Measurements from ENCODE around the gene ADCY5.

Gene ADCY5

GRCh38 chr3:123357275-123357674, 91.6 kb downstream of the ADCY5 start:
- no peak for DNase-seq

DNA sequence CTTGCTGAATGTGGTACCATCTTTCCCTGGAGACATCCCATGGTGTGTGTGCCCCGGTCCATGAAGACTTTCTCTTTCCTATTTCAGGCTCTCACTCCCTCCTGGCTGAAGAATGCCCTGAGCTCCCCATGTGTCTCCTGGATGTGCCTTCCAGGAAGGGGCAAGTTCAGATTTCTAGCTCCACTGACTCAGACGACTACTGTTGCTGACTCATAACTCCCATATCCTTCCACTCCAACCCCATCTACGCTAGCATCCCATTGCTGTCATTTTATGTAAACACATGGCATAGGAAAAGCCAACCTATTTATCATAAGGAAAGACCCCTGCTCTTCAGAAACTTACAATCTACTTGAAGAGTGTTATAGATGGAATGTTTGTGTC, 95.0 kb downstream of the ADCY5 start:
- DNase-seq, result no peak

DNA sequence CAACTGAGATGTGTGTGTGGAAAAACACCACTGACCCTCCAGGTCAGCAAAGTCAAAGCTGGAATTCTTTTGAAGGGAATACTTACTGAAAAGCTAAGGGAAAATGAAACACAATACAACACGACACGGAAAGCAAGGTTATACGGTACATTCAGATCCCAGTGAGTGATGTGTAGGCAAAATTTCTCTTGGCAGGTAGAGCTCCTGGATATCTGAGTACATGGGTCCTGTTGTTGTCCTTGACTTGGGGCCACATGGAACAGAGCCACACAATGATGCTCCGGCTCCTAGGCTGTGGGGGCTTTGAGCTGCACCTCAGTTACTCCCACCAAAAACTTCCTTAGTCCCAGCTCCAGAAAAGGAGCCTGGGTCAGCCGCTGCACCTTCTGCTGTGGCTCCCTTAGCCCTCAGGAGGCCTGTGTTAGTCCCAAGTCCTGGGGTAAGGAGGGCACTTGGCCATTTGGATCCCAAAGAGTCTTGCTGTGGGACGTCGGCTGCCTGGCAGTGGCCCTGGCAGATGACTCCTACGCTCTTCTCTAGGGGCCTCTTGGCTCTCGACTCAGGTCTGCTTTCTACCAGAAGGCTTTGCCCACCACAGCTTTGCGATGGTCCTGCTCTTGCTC, 95.6 kb downstream of the ADCY5 start:
- no peak for DNase-seq

- no peak for DNase-seq
Observed at GRCh38 chr3:123352134-123352554, 96.7 kb downstream of the ADCY5 start.

DNA sequence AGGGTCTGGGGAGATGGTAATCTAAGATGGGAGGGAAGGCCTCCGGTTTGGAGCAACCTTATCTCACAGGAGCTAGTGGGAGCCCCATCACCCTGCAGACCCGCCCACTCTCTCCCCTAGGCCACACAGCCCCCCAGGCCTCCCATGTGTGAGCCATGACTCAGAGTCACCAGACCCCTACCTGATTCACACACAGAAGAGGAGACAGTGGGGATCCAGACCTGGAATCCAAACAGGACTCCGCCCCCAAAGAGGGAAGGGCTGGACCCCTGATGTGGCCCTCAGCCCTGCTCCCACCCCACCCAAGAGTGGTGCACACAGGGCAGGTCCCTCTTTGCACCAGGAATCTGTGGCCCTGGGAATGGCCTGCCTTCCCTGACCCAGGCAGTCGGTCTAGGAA, 97.4 kb downstream of the ADCY5 start:
- no peak for DNase-seq

GRCh38 chr3:123350971-123351370, 97.9 kb downstream of the ADCY5 start:
- no peak for DNase-seq

GRCh38 chr3:123349566-123350435, 99.1 kb downstream of the ADCY5 start:
- no peak for DNase-seq

- DNase-seq, result no peak
Observed at GRCh38 chr3:123349201-123349535, 99.7 kb downstream of the ADCY5 start.

DNA sequence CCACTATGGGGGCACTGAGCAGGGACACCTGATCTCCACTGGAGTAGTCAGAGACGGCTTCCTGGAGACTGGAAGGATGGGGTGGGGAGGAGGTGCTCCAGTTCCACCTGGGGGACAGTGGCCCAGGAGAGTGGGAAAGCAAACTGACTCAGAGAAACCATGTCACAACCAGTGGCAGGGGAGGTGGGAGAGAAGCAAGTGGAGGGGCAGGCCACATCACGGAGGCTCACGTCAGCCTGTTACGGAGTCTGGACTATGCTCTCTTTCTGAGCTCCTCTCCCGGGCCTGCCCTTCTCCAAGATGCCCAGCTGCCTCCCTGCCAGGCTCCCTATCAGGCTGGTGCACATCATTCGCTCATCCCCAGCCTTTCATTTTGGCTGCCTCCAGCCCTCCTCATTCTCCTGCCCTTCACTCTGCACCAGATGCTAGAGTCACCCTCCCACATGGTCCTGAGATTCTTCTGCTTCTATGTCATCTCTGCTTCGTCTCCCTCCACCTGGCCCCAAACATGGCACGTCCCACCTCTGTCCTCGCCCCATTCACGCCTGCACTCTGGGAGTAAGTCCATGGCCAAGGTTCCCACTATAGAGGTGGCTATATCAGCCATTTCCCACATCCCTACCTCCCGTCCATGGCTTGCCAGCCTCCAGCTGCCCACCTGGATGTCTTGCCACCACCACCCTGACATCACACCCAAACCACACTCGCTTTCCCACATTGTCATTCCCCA, 100.3 kb downstream of the ADCY5 start:
- no peak for DNase-seq

DNA sequence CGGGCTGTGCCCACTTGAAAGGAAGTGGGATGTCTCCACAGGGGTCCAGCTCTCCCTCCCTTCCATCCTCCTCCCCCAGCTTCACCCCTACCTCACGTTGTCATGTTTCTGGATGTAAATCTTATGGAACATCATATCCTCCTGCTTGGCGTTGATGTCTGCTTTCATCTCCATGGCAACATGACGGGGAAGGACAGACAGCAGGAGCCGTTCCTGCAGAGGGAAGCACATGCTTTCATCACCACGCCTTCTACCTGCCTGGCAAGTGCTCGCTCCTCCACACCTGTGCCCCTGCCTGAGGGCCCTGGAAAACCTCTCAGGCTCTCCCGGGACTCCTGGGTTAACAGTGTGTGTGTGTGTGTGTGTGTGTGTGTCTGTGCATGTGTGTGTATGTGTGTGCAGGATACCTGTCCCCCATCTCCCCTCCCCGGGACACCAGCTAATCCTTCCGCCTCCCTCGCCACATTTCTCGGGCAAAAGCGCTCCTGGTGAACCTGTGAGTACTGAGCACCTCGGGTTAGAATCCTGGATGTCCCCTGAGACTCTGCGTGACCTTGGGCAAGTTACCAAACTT, 101.1 kb downstream of the ADCY5 start:
- no peak for DNase-seq

- DNase-seq, result no peak
Observed at GRCh38 chr3:123347205-123347604, 101.7 kb downstream of the ADCY5 start.

- DNase-seq, result no peak
Observed at GRCh38 chr3:123346021-123346420, 102.9 kb downstream of the ADCY5 start.

DNA sequence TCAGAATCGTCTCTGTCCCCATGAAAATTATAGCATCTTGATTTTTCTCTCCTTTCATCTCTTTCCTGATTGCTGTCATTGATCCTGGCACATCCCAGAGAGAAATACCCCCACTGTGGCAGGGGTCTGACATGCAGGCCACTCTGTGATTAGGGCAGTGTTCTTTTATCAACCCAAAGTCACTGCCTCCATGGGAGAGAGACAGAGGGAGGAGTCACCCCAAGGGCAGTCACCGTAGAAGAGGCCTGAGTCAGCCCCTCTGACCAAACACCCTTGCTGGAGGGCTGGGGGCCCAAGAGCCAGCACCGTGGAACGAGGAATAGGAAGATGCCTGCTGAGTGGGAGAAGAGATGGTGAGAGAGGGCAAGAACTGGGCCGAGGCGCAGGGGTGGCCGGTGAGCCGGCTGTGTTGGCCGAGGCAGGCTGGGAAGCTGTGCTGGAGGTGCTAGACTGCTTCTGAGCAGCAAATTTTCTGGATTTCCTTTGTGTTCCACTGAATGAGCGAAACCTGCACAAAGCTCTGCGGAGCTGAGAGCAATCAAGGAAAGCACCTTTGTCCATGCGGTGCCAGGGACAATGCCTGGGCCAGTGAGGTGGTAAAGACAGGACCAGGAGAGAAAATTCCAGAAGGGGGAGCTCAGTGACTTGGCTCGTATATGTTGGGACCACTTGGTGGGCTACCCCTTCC, 103.8 kb downstream of the ADCY5 start:
- no peak for DNase-seq

DNA sequence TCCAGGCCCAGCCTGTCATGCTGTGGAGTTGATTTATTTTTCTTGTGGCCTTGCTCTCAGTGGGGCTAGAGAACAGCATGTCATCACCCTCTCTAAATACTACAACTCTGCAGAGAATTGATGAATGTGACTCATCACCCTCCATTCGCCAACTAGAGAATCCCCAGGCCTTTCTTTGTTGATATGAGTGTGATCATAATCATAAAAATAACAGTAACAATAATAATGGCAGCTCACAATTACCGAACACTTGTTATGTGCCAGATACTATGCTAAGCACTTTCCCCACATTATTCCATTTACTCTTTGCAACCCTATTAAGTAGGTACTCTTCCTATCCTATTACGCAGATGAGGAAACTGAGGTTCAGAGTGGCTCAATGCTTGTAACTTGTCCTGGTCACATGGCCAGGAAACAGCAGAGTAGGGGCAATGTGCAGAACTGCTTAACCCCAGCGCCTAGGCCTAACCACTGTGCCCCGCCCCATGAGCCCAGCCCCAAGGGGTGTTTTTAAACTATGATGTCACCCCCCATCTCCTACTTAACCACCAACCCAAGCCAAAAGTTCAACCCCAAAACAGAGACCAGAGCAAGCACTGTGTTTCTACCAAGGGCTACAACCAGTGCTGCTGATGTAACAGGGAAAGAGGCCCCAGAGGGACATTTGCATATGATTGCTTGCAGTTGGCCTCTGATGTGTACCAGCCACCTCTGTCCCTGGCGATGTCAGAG, 104.5 kb downstream of the ADCY5 start:
- DNase-seq, result no peak

DNA sequence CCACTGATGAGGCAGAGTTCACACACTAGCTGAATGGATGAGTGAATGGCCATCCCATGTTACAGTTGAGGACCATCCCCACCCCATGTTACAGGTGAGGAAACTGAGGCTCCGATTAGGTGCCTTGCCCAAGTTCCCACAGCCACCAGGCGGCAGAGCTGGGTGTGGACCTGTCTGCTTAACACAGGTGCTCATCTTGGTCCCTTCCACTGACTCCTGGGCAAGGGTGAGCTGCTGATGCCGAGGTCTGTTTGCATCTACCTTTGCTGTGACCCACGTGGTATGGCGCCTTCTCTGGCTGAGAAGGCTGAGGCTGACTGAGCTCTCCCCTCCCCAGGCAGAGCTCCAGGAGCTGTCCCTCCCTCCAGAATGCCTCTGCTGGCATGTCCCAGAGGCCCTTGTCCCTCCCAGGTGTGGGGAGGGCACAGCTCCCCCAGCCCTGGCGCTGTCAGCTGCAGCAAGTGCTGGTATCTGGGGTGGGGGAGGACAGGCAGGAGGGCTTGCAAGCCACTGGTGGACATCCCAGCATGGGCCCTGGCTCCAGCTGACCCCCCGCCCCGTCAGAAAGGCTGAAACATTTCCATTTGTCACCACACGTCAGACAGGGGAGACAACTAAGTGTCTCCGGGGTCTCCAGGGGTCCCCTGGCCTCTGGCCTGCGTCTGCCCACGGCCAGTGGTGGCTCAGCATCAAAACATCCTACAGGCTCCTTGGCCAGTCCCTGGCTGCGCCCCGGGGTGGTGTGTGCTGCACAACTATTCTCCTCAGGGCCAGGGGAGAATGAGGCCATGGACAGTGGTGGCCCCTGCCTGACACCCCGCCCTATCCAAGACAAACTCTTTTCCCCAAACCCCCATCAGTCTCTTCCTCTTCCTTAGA, 105.4 kb downstream of the ADCY5 start:
- DNase-seq, result no peak

DNA sequence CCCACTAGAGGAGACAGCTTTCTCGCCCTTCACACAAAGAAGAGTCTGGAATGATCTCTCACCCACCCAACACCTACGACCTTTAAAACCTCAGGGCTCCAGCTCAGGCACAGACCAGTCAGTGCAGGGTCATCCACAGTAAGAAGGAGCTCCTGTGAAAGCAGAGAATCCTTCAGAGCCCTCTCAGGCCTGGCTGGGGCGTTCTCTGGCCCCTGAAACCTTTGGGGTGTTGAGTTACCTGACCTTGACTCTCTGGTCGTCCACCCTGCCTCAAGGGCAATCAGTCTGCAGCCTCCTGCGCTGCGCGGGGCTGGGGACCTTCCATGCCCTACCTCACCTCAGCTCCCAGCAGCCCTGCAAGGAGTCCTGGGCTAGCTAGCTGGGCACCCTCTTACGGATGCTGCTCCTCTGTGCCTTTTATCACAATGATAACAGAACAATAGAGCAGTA, 106.2 kb downstream of the ADCY5 start:
- DNase-seq, result no peak

DNA sequence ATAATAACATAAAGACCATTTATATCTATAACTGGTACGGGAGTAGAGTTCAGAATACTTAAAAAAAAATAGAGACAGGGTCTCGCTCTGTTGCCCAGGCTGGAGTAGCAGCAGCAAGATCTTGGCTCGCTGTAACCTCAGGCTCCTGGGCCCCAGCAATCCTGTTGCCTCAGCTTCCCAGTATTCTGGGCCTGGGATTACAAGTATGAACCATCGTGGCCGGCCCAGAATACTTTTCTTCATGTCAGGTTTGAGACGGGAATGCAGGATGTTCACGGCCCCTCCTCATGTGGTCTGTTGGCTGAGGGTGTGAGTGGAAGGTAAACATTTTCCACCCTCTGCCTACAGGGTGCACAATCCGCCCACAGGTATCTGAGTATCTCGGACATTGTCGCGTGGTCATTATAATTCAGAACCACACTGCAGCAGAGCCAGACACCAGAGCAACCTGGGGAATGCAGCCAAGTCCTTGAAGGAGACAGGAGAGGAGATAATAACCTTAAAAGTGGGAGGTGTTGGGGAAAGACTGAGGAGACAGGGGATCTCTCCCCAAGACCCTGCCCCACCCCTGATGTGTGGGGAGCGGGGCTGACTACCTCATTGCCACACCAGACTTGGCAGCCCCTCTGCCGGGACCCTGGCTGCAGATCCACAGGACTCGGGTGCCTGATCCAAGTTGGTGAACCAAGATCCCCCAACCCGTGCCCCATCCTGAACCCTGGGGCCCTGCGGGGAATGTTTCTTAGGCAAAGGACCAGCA, 106.8 kb downstream of the ADCY5 start:
- no peak for DNase-seq

DNA sequence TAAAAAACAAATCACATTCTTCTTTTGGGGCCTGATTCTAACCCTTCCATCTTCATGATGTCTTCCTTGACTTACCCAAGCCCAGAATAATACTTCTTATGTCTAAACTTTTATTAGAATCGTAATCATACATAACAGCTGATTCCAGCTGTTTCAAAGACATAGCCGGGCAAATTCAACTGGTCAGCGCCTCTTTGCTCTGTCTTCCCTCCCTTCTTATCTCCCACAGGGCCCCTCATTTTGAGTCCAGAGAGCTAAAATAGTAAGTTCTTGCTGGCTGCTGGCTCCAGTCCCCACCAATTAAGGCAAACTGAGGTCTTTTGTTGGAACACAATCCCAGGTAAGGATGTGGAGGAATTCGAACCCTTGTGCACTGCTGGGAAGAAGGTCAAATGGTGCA, 108.6 kb downstream of the ADCY5 start:
- no peak for DNase-seq

DNA sequence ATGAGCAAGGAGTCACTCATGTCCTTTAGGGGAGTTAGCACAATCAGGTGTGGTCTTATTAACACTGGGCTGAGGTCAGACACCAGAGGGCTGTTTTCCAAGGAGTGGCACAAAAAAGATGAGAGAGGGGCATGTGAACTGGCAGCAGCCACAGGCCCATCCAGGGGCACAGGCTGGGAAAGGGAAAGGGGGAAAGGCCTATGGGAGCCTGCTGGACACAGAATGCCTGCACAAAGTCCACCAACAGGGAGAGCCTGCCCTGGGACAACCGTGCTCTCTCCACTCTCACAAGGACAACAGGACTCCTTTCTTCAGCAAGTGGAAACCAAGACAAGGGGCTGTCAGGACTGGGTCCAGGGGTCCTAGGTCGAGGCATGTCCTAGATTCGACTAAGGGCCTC, 109.6 kb downstream of the ADCY5 start:
- no peak for DNase-seq

DNA sequence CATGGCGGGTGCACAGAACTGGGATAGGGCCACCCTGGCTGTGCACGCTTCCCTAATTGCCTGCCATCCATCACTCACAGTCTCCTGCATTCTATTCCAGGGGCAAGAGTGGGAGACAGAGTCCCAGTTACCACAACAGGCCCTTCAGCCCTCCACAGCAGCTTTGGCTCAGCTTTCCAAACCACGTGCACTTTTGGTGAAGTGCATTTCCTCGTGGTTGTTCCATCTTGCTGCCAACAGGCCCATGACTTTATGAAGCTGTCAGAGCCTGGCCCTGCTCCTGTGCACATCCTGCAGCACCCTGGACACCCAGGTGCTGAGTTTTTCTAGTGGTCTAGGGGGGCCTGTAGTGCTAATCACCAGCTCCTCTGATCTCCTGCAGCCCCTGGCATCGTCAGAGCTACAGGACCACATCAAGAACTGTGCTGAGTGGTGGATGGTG, 110.2 kb downstream of the ADCY5 start:
- DNase-seq, result no peak
